Sigmoid colon (tissue), 7 donors: Measurements from ENCODE around the gene CD8A. TPM values are rescaled to one million over a fixed set of nuclear protein-coding genes. Genes with fewer than 3 reads are reported as not detected.

ENCODE experiments used
- DNase-seq: peaks from one replicate; pipeline ENCODE4 v3.0.0-alpha.2; 2019
- H3K27ac ChIP-seq, 4 donors: fragments of 200-600 bp; sonication (generic); one replicate each; pipeline ENCODE4 v1.5.1; 2016 to 2019; ENCODE audit warnings: mild to moderate bottlenecking in 1 of 4
- H3K27me3 ChIP-seq, 3 donors: fragments of 200-600 bp; sonication (generic); one replicate each; pipeline ENCODE4 v1.5.1; 2019; ENCODE audit warnings: mild to moderate bottlenecking in 1 of 3
- H3K36me3 ChIP-seq, 4 donors: fragments of 200-600 bp; sonication (generic); one replicate each; pipeline ENCODE4 v1.5.1; 2016 to 2019
- H3K4me1 ChIP-seq, 4 donors: fragments of 200-600 bp; sonication (generic); one replicate each; pipeline ENCODE4 v1.5.1; 2017 to 2019
- H3K4me3 ChIP-seq, 4 donors: fragments of 200-600 bp; sonication (generic); one replicate each; pipeline ENCODE4 v1.5.1; 2017 to 2019; ENCODE audit warnings: mild to moderate bottlenecking in 2 of 4, moderate library complexity in 1 of 4
- H3K9me3 ChIP-seq, 4 donors: fragments of 200-600 bp in 3 of 4; sonication (generic) in 3 of 4; one replicate each; pipeline versions ENCODE4 v1.5.1 to v1.6.1; 2013 to 2019
- CTCF ChIP-seq, 4 experiments: fragments of 450-650 bp in 3 of 4; fragments of 200-600 bp in 1 of 4; IDR thresholded peaks; one replicate each; pipeline ENCODE4 v1.5.1; 2016 to 2019; ENCODE audit warnings: antibody characterized with exemption in 4 of 4, mild to moderate bottlenecking in 3 of 4, moderate library complexity in 2 of 4
- EP300 ChIP-seq, 4 donors: sonication (generic); formaldehyde crosslinking; IDR thresholded peaks; one replicate each; pipeline ENCODE4 v1.6.1; 2017; ENCODE audit warnings: antibody characterized with exemption in 4 of 4
- POLR2A ChIP-seq, 2 donors: fragments of 450-650 bp; IDR thresholded peaks; one replicate each; pipeline ENCODE4 v1.6.1; 2016; ENCODE audit warnings: antibody characterized with exemption in 2 of 2, mild to moderate bottlenecking in 2 of 2, moderate library complexity in 2 of 2
- POLR2AphosphoS5 ChIP-seq, 4 donors: sonication (generic); formaldehyde crosslinking; IDR thresholded peaks; one replicate each; pipeline ENCODE4 v1.6.1; 2017; ENCODE audit warnings: antibody characterized with exemption in 4 of 4
- WGBS, 2 donors: extraction: QIAGEN DNeasy Blood & Tissue Kit; methylation state at CpG; one replicate each; pipeline ENCODE4 v1.1.7; 2013; 5-methylcytosine and 5-hydroxymethylcytosine counted together
- intact Hi-C: fragments of 100-400 bp; cut with DNase I; formaldehyde crosslinking; loops from one replicate; pipeline ENCODE4 v1.15.1; 2023
- polyA plus RNA-seq, 3 donors: library from polyadenylated mRNA; stranded (reverse); fragments of 200-250 nt; gene quantifications; one replicate each; pipeline ENCODE4 v1.2.3, GENCODE V29; 2013
- total RNA-seq, 4 donors: library from RNA; depleted of rRNA; stranded (reverse); fragments of >200 nt; gene quantifications; one replicate each; pipeline ENCODE4 v1.1.0, GENCODE V29; 2016
- donor health status: healthy with polysubstance abuse.
- donor health status: Bipolar disorder and iron deficiency.
- donor health status: healthy.

CD8A gene
- total and polyA plus RNA-seq, 7 donors, result 0.36 to 15.5 (median 0.84) TPM; not detected in 1

- no peaks in the 10 kb centered on the region for H3K27me3 ChIP-seq
- H3K9me3 ChIP-seq, result no peaks in the 10 kb centered on the region
- peaks cover 0 to 10% (median 0%) of the 10 kb centered on the region in 4 donors for H3K4me1 ChIP-seq
- no peak for DNase-seq
- no peak overlapping the region for H3K4me3 ChIP-seq
- no peak overlapping the region for H3K27ac ChIP-seq
- 85 to 92% methylated on average over 10 of the region's 10 CpGs for WGBS, 2 donors
- TF ChIP-seq POLR2AphosphoS5 (IDR thresholded peaks at IDR 0.05), result no peak
- no peak for TF ChIP-seq EP300 (IDR thresholded peaks at IDR 0.05)
- TF ChIP-seq CTCF (IDR thresholded peaks at IDR 0.05), result no peak
- no peak for TF ChIP-seq POLR2A (IDR thresholded peaks at IDR 0.05)
- no peaks in the 10 kb centered on the region for H3K36me3 ChIP-seq
- intact Hi-C loops, result no loop called here
Measured at GRCh38 chr2:86833315-86833714, 42.6 kb upstream of the CD8A start.

GRCh38 chr2:86832334-86833096 lies 41.8 kb upstream of the CD8A start:
- Histone ChIP-seq H3K27ac (no peak overlapping the region), H3K4me3 (no peak overlapping the region), H3K9me3 (no peaks in the 10 kb centered on the region), H3K36me3 (no peaks in the 10 kb centered on the region), H3K27me3 (no peaks in the 10 kb centered on the region), H3K4me1 (peaks cover 0 to 5% (median 0%) of the 10 kb centered on the region in 4 donors)
- TF ChIP-seq EP300 (IDR thresholded peaks at IDR 0.05), result no peak
- TF ChIP-seq POLR2AphosphoS5 (IDR thresholded peaks at IDR 0.05), result no peak
- TF ChIP-seq POLR2A (IDR thresholded peaks at IDR 0.05), result no peak
- TF ChIP-seq CTCF (IDR thresholded peaks at IDR 0.05), result no peak
- DNase-seq, result no peak
- WGBS, 2 donors, result 79 to 82% methylated on average over 7 of the region's 7 CpGs
- intact Hi-C loops, result no loop called here

GRCh38 chr2:86831537-86831936 lies 40.8 kb upstream of the CD8A start:
- Histone ChIP-seq H3K27me3 (no peaks in the 10 kb centered on the region), H3K4me1 (peaks cover 0 to 2% (median 0%) of the 10 kb centered on the region in 4 donors), H3K9me3 (no peaks in the 10 kb centered on the region), H3K36me3 (no peaks in the 10 kb centered on the region), H3K4me3 (no peak overlapping the region), H3K27ac (no peak overlapping the region)
- TF ChIP-seq POLR2AphosphoS5 (IDR thresholded peaks at IDR 0.05), result no peak
- TF ChIP-seq EP300 (IDR thresholded peaks at IDR 0.05), result no peak
- no peak for TF ChIP-seq POLR2A (IDR thresholded peaks at IDR 0.05)
- TF ChIP-seq CTCF (IDR thresholded peaks at IDR 0.05), result no peak
- DNase-seq, result no peak
- intact Hi-C loops, result no loop called here
- 62 to 65% methylated on average over 2 of the region's 2 CpGs for WGBS, 2 donors

GRCh38 chr2:86826951-86827350 lies 36.2 kb upstream of the CD8A start:
- WGBS, 2 donors, result 87 to 88% methylated on average over 4 of the region's 4 CpGs
- Histone ChIP-seq H3K4me3 (no peak overlapping the region), H3K27ac (no peak overlapping the region), H3K27me3 (no peaks in the 10 kb centered on the region), H3K36me3 (no peaks in the 10 kb centered on the region), H3K9me3 (peaks cover 0 to 4% (median 0%) of the 10 kb centered on the region in 4 donors), H3K4me1 (no peaks in the 10 kb centered on the region)
- intact Hi-C loops, result no loop called here
- DNase-seq, result no peak
- TF ChIP-seq POLR2A (IDR thresholded peaks at IDR 0.05) (no peak), POLR2AphosphoS5 (IDR thresholded peaks at IDR 0.05) (no peak), CTCF (IDR thresholded peaks at IDR 0.05) (no peak), EP300 (IDR thresholded peaks at IDR 0.05) (no peak)
